Keratinocyte (primary cell): ENCODE data around the gene POLR2L. TPM values are rescaled to one million over a fixed set of nuclear protein-coding genes. Genes with fewer than 3 reads are reported as not detected.

Experiments used
- DNase-seq: peaks from one replicate; pipeline ENCODE4 v3.0.0-alpha.2; 2011; ENCODE audit warnings: low read depth, missing footprints, low spot score
- FAIRE-seq: peaks from 2 replicates; lab custom pipeline; 2011; peaks lifted over from hg19 to GRCh38; lab: Jason Lieb, UNC
- H2AFZ ChIP-seq: 2 replicates; pipeline ENCODE4 v1.6.0; 2012; ENCODE audit warnings: low read length, control low read depth, inconsistent platforms; ENCODE audit not compliant: control insufficient read depth
- H3K27ac ChIP-seq: 2 replicates; pipeline ENCODE4 v1.5.1; 2011; ENCODE audit warnings: low read length; ENCODE audit not compliant: control insufficient read depth, insufficient read depth
- H3K27me3 ChIP-seq: 3 replicates; pipeline ENCODE4 v1.6.0; 2011; ENCODE audit warnings: low read length; ENCODE audit not compliant: control insufficient read depth, insufficient read depth; ENCODE audit errors: extremely low read depth
- H3K36me3 ChIP-seq, 2 experiments: 2 replicates in 1 of 2; 3 replicates in 1 of 2; pipeline ENCODE4 v1.5.1; 2011; ENCODE audit warnings: low read length in 2 of 2, mild to moderate bottlenecking in 1 of 2; ENCODE audit not compliant: control insufficient read depth in 2 of 2, insufficient read depth in 2 of 2; ENCODE audit errors: extremely low read depth in 1 of 2
- H3K4me1 ChIP-seq: 3 replicates; pipeline ENCODE4 v1.5.1; 2011; ENCODE audit warnings: low read length; ENCODE audit not compliant: control insufficient read depth, insufficient read depth; ENCODE audit errors: extremely low read depth
- H3K4me2 ChIP-seq: 3 replicates; pipeline ENCODE4 v1.6.0; 2011; ENCODE audit warnings: low read depth, low read length; ENCODE audit not compliant: control insufficient read depth, insufficient read depth; ENCODE audit errors: extremely low read depth
- H3K4me3 ChIP-seq, 3 experiments: fragments of 200-600 bp in 1 of 3; sonication (generic) in 1 of 3; 2 replicates in 2 of 3; 3 replicates in 1 of 3; pipeline ENCODE4 v1.5.1; 2011 to 2016; ENCODE audit warnings: low read length in 3 of 3, mild to moderate bottlenecking in 3 of 3, control low read depth in 2 of 3, inconsistent platforms in 1 of 3, low read depth in 1 of 3, mixed read lengths in 1 of 3, mixed run types in 1 of 3, moderate library complexity in 1 of 3; ENCODE audit not compliant: control insufficient read depth in 2 of 3, insufficient read depth in 2 of 3; ENCODE audit errors: extremely low read depth in 1 of 3
- H3K79me2 ChIP-seq: 2 replicates; pipeline ENCODE4 v1.6.0; 2012; ENCODE audit warnings: low read length; ENCODE audit not compliant: control insufficient read depth, insufficient read depth
- H3K9ac ChIP-seq: 3 replicates; pipeline ENCODE4 v1.6.0; 2011; ENCODE audit warnings: low read length; ENCODE audit not compliant: control insufficient read depth, insufficient read depth; ENCODE audit errors: extremely low read depth
- H3K9me1 ChIP-seq: 3 replicates; pipeline ENCODE4 v1.6.0; 2011; ENCODE audit warnings: low read length; ENCODE audit not compliant: control insufficient read depth, insufficient read depth; ENCODE audit errors: extremely low read depth
- H3K9me3 ChIP-seq: 2 replicates; pipeline ENCODE4 v1.5.1; 2012; ENCODE audit warnings: low read depth, low read length; ENCODE audit not compliant: control insufficient read depth
- H4K20me1 ChIP-seq: 3 replicates; pipeline ENCODE4 v1.6.0; 2011; ENCODE audit warnings: low read length; ENCODE audit not compliant: control insufficient read depth, insufficient read depth; ENCODE audit errors: extremely low read depth
- EZH2 ChIP-seq: IDR thresholded peaks from one replicate; pipeline ENCODE4 v1.6.1; 2012; ENCODE audit warnings: inconsistent platforms, mild to moderate bottlenecking, low read length, moderate library complexity
- dilution Hi-C: fragments of 300-500 bp; cut with MboI; formaldehyde crosslinking; loops from one replicate; pipeline ENCODE4 v1.7.0; 2020; ENCODE audit warnings: low sequenced_read_pairs; ENCODE audit not compliant: extremely low pct_ligation_motif_present
- polyA plus RNA-seq, 5 experiments: library from polyadenylated mRNA; depleted of rRNA in 3 of 5; stranded (reverse) in 3 of 5; stranded (forward) in 1 of 5; unstranded in 1 of 5; fragments of >200 nt; gene quantifications; 1 replicate in 1 of 5; 2 replicates in 3 of 5; 3 replicates in 1 of 5; pipeline versions ENCODE4 v1.2.1 to v1.2.3, GENCODE V29; 2011 to 2012; ENCODE audit warnings: missing spikeins in 2 of 5, low read depth in 1 of 5, low replicate concordance in 1 of 5
- TF ChIP-seq, protein P1 (sequence below), 3 experiments: IDR thresholded peaks in 1 of 3; conservative IDR thresholded peaks in 1 of 3; optimal IDR thresholded peaks in 1 of 3; 2 replicates in 2 of 3; 3 replicates in 1 of 3; pipeline versions ENCODE3 to v1.5.1; 2011; ENCODE audit warnings: low read length in 3 of 3, mild to moderate bottlenecking in 3 of 3, moderate library complexity in 2 of 3, control low read depth in 1 of 3, inconsistent platforms in 1 of 3; ENCODE audit not compliant: insufficient read depth in 2 of 3; ENCODE audit errors: extremely low read depth in 1 of 3

POLR2L gene
- polyA plus RNA-seq, 1 donor (not counting 4 experiments of a cell fraction or from before 2014, with no cell fraction given) = 145 TPM

DNA sequence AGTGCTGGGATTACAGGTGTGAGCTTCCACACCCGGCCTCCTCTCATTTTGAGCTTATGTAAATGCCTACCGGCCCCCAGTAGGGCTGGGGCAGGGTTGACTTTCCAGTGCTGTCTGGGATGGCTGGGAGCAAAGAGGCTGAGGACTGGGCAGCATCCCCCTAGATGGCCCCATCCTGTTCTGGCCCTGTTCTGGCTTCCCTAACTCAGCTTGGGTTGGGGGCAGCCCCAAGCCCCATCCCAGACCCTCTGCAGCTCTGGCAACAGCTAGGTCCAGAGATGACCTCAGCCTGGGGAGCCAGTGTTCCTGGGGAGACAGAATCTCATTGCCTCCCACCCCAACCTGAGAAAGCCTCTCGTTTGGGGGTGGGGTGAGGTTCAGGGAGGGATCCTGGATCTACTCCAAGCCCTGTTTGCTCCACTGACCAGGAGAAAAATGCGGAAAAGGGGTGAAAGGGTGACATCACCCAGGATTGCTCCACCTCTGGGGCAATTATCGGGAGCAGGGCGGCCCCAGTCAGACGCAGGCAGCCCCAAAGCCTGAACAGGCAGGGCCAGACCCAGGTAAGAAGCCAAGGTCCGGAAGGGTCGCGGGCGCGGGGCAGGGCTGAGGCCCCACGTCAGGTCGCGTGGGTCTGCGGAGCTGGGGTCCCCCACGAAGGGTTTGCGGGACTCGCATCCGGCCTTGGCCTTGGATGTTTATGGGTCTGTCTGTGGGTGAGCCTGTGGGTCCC is 23.8 kb downstream of the POLR2L start, which contains the start of gene PNPLA2:
Gene PNPLA2, plus strand, starts transcription at position 519 of the 733 bp plus-strand sequence. CDS start 805 bp downstream, outside the sequence.
- peaks cover 4 to 12% of the 10 kb centered on the region in 2 experiments for H3K36me3 ChIP-seq
- peaks cover 7% of the 10 kb centered on the region for H3K9me1 ChIP-seq
- no peak for TF ChIP-seq EZH2
- TF ChIP-seq, protein P1, sequence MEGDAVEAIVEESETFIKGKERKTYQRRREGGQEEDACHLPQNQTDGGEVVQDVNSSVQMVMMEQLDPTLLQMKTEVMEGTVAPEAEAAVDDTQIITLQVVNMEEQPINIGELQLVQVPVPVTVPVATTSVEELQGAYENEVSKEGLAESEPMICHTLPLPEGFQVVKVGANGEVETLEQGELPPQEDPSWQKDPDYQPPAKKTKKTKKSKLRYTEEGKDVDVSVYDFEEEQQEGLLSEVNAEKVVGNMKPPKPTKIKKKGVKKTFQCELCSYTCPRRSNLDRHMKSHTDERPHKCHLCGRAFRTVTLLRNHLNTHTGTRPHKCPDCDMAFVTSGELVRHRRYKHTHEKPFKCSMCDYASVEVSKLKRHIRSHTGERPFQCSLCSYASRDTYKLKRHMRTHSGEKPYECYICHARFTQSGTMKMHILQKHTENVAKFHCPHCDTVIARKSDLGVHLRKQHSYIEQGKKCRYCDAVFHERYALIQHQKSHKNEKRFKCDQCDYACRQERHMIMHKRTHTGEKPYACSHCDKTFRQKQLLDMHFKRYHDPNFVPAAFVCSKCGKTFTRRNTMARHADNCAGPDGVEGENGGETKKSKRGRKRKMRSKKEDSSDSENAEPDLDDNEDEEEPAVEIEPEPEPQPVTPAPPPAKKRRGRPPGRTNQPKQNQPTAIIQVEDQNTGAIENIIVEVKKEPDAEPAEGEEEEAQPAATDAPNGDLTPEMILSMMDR (optimal IDR thresholded peaks at IDR 0.05 in 1 of 3, IDR thresholded peaks at IDR 0.05 in 1 of 3, conservative IDR thresholded peaks at IDR 0.05 in 1 of 3; ENCODE audit: extremely low read depth in 1 of 3, insufficient read depth in 2 of 3, low read length in 3 of 3) = no peak
- peak within 1 kb of the TSS; percentile 76 for H3K27ac ChIP-seq
- H3K4me3 ChIP-seq = peak within 1 kb of the TSS; percentile 71 to 78 (median 75)
- peaks cover 6% of the 10 kb centered on the region for H3K79me2 ChIP-seq
- peaks cover 25% of the 10 kb centered on the region for H3K4me1 ChIP-seq
- H2AFZ ChIP-seq = peak within 1 kb of the TSS; percentile 73
- H3K27me3 ChIP-seq = no peaks in the 10 kb centered on the region
- H4K20me1 ChIP-seq = no peaks in the 10 kb centered on the region
- no peaks in the 10 kb centered on the region for H3K9me3 ChIP-seq
- FAIRE-seq (no peak), DNase-seq (no peak)
- peak within 1 kb of the TSS; percentile 84 for H3K4me2 ChIP-seq
- dilution Hi-C loops = no loop called here
- H3K9ac ChIP-seq = peak within 1 kb of the TSS; percentile 81

- FAIRE-seq (no peak), DNase-seq (no peak)
- Histone ChIP-seq H3K4me1 (peaks cover 29% of the 10 kb centered on the region), H3K9me3 (no peaks in the 10 kb centered on the region), H3K27me3 (no peaks in the 10 kb centered on the region), H3K4me2 (no peak overlapping the region), H3K36me3 (peaks cover 25% of the 10 kb centered on the region in 2 experiments), H2AFZ (no peak overlapping the region), H3K9me1 (peaks cover 7% of the 10 kb centered on the region), H3K27ac (no peak overlapping the region), H3K9ac (no peak overlapping the region), H4K20me1 (peaks cover 12% of the 10 kb centered on the region), H3K79me2 (peaks cover 18% of the 10 kb centered on the region), H3K4me3 (no peak overlapping the region)
- dilution Hi-C loops = no loop called here
- no peak for TF ChIP-seq EZH2
- TF ChIP-seq, protein P1 (optimal IDR thresholded peaks at IDR 0.05 in 1 of 3, IDR thresholded peaks at IDR 0.05 in 1 of 3, conservative IDR thresholded peaks at IDR 0.05 in 1 of 3; ENCODE audit: extremely low read depth in 1 of 3, insufficient read depth in 2 of 3, low read length in 3 of 3) = no peak
Measured at GRCh38 chr11:816433-816779, 25.9 kb downstream of the POLR2L start.
